ENCODE results near the gene LRFN2. TPM values are rescaled to one million over a fixed set of nuclear protein-coding genes. Genes with fewer than 3 reads are reported as not detected.

The LRFN2 gene
- total and polyA plus RNA-seq, 2 experiments from 2014 or later: 0.29 to 2.5 TPM

DNA sequence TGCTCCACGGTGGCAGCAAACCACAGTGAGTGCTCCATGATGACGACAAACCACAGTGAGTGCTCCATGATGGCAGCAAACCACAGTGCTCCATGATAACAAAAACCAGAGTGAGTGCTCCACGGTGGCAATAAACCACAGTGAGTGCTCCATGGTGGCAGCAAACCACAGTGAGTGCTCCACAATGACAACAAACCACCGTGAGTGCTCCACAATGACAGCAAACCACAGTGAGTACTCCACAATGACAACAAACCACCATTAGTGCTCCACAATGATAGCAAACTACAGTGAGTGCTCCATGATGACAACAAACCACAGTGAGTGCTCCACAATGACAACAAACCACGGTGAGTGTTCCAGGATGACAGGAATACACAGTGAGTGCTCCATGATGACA is 36.0 kb upstream of the LRFN2 start:
- DNase-seq (ENCODE audit: low spot score): no peak
- Mint-ChIP-seq H3K27ac (no peak overlapping the region), H3K4me3 (no peak overlapping the region), H3K36me3 (ENCODE audit: low read depth) (no peaks in the 10 kb centered on the region), H3K9me3 (peaks cover 8% of the 10 kb centered on the region), H3K27me3 (ENCODE audit: insufficient read depth, low read depth, poor library complexity) (no peaks in the 10 kb centered on the region), H3K4me1 (no peaks in the 10 kb centered on the region)
- no peak for ATAC-seq
- Histone ChIP-seq H3K36me3 (ENCODE audit: insufficient read depth) (no peaks in the 10 kb centered on the region), H3K4me2 (no peak overlapping the region), H3F3A (replicated peaks; ENCODE audit: low read depth) (no peaks in the 10 kb centered on the region), H3K27ac (ENCODE audit: low read depth) (no peak overlapping the region), H3K79me2 (replicated peaks; ENCODE audit: insufficient read depth) (no peaks in the 10 kb centered on the region), H3K27me3 (ENCODE audit: insufficient read depth) (no peaks in the 10 kb centered on the region), H3K9me2 (ENCODE audit: insufficient read depth) (peaks cover 4% of the 10 kb centered on the region; the same call in 1 of the 2 replicates), H3K4me1 (ENCODE audit: insufficient read depth) (no peaks in the 10 kb centered on the region), H2AFZ (no peak overlapping the region), H3K4me3 (no peak overlapping the region), H4K20me1 (replicated peaks; ENCODE audit: insufficient read depth) (no peaks in the 10 kb centered on the region)
- TF ChIP-seq ZNF331 (CRISPR knock-in tag; IDR thresholded peaks at IDR 0.05; ENCODE audit: low read depth): no peak
- TF ChIP-seq NANOG (IDR thresholded peaks at IDR 0.05; ENCODE audit: borderline replicate concordance): no peak
- TF ChIP-seq, protein P1, sequence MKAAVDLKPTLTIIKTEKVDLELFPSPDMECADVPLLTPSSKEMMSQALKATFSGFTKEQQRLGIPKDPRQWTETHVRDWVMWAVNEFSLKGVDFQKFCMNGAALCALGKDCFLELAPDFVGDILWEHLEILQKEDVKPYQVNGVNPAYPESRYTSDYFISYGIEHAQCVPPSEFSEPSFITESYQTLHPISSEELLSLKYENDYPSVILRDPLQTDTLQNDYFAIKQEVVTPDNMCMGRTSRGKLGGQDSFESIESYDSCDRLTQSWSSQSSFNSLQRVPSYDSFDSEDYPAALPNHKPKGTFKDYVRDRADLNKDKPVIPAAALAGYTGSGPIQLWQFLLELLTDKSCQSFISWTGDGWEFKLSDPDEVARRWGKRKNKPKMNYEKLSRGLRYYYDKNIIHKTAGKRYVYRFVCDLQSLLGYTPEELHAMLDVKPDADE (IDR thresholded peaks at IDR 0.05): no peak
- TF ChIP-seq POLR2AphosphoS5 (IDR thresholded peaks at IDR 0.05; ENCODE audit: low read depth): no peak
- no peak for TF ChIP-seq STAT1 (IDR thresholded peaks at IDR 0.05; ENCODE audit: unreplicated experiment)
- no peak for TF ChIP-seq ZNF114 (CRISPR knock-in tag; IDR thresholded peaks at IDR 0.05)
- TF ChIP-seq, protein P2, sequence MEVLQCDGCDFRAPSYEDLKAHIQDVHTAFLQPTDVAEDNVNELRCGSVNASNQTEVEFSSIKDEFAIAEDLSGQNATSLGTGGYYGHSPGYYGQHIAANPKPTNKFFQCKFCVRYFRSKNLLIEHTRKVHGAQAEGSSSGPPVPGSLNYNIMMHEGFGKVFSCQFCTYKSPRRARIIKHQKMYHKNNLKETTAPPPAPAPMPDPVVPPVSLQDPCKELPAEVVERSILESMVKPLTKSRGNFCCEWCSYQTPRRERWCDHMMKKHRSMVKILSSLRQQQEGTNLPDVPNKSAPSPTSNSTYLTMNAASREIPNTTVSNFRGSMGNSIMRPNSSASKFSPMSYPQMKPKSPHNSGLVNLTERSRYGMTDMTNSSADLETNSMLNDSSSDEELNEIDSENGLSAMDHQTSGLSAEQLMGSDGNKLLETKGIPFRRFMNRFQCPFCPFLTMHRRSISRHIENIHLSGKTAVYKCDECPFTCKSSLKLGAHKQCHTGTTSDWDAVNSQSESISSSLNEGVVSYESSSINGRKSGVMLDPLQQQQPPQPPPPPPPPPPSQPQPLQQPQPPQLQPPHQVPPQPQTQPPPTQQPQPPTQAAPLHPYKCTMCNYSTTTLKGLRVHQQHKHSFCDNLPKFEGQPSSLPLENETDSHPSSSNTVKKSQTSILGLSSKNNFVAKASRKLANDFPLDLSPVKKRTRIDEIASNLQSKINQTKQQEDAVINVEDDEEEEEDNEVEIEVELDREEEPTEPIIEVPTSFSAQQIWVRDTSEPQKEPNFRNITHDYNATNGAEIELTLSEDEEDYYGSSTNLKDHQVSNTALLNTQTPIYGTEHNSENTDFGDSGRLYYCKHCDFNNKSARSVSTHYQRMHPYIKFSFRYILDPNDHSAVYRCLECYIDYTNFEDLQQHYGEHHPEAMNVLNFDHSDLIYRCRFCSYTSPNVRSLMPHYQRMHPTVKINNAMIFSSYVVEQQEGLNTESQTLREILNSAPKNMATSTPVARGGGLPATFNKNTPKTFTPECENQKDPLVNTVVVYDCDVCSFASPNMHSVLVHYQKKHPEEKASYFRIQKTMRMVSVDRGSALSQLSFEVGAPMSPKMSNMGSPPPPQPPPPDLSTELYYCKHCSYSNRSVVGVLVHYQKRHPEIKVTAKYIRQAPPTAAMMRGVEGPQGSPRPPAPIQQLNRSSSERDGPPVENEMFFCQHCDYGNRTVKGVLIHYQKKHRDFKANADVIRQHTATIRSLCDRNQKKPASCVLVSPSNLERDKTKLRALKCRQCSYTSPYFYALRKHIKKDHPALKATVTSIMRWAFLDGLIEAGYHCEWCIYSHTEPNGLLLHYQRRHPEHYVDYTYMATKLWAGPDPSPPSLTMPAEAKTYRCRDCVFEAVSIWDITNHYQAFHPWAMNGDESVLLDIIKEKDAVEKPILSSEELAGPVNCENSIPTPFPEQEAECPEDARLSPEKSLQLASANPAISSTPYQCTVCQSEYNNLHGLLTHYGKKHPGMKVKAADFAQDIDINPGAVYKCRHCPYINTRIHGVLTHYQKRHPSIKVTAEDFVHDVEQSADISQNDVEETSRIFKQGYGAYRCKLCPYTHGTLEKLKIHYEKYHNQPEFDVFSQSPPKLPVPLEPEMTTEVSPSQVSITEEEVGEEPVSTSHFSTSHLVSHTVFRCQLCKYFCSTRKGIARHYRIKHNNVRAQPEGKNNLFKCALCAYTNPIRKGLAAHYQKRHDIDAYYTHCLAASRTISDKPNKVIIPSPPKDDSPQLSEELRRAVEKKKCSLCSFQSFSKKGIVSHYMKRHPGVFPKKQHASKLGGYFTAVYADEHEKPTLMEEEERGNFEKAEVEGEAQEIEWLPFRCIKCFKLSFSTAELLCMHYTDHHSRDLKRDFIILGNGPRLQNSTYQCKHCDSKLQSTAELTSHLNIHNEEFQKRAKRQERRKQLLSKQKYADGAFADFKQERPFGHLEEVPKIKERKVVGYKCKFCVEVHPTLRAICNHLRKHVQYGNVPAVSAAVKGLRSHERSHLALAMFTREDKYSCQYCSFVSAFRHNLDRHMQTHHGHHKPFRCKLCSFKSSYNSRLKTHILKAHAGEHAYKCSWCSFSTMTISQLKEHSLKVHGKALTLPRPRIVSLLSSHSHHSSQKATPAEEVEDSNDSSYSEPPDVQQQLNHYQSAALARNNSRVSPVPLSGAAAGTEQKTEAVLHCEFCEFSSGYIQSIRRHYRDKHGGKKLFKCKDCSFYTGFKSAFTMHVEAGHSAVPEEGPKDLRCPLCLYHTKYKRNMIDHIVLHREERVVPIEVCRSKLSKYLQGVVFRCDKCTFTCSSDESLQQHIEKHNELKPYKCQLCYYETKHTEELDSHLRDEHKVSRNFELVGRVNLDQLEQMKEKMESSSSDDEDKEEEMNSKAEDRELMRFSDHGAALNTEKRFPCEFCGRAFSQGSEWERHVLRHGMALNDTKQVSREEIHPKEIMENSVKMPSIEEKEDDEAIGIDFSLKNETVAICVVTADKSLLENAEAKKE (CRISPR knock-in tag; IDR thresholded peaks at IDR 0.05): no peak
- TF ChIP-seq EZH2 (IDR thresholded peaks at IDR 0.05; ENCODE audit: low read depth, unreplicated experiment): no peak
- no peak for TF ChIP-seq EZH2phosphoT487 (IDR thresholded peaks at IDR 0.05; ENCODE audit: unreplicated experiment)
- no peak for TF ChIP-seq CREB1 (CRISPR knock-in tag; IDR thresholded peaks at IDR 0.05; ENCODE audit: low read depth)
- TF ChIP-seq JUNB (IDR thresholded peaks at IDR 0.05; ENCODE audit: unreplicated experiment): no peak
- TF ChIP-seq, protein P3, sequence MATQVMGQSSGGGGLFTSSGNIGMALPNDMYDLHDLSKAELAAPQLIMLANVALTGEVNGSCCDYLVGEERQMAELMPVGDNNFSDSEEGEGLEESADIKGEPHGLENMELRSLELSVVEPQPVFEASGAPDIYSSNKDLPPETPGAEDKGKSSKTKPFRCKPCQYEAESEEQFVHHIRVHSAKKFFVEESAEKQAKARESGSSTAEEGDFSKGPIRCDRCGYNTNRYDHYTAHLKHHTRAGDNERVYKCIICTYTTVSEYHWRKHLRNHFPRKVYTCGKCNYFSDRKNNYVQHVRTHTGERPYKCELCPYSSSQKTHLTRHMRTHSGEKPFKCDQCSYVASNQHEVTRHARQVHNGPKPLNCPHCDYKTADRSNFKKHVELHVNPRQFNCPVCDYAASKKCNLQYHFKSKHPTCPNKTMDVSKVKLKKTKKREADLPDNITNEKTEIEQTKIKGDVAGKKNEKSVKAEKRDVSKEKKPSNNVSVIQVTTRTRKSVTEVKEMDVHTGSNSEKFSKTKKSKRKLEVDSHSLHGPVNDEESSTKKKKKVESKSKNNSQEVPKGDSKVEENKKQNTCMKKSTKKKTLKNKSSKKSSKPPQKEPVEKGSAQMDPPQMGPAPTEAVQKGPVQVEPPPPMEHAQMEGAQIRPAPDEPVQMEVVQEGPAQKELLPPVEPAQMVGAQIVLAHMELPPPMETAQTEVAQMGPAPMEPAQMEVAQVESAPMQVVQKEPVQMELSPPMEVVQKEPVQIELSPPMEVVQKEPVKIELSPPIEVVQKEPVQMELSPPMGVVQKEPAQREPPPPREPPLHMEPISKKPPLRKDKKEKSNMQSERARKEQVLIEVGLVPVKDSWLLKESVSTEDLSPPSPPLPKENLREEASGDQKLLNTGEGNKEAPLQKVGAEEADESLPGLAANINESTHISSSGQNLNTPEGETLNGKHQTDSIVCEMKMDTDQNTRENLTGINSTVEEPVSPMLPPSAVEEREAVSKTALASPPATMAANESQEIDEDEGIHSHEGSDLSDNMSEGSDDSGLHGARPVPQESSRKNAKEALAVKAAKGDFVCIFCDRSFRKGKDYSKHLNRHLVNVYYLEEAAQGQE (IDR thresholded peaks at IDR 0.05; ENCODE audit: unreplicated experiment): no peak
- TF ChIP-seq, protein P4, sequence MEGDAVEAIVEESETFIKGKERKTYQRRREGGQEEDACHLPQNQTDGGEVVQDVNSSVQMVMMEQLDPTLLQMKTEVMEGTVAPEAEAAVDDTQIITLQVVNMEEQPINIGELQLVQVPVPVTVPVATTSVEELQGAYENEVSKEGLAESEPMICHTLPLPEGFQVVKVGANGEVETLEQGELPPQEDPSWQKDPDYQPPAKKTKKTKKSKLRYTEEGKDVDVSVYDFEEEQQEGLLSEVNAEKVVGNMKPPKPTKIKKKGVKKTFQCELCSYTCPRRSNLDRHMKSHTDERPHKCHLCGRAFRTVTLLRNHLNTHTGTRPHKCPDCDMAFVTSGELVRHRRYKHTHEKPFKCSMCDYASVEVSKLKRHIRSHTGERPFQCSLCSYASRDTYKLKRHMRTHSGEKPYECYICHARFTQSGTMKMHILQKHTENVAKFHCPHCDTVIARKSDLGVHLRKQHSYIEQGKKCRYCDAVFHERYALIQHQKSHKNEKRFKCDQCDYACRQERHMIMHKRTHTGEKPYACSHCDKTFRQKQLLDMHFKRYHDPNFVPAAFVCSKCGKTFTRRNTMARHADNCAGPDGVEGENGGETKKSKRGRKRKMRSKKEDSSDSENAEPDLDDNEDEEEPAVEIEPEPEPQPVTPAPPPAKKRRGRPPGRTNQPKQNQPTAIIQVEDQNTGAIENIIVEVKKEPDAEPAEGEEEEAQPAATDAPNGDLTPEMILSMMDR (conservative IDR thresholded peaks at IDR 0.05; ENCODE audit: low read depth in 2 of 2): no peak

All from GM23338 (cell line).